GM23248 (cell line): ENCODE data around the gene TMPRSS3. TPM values are rescaled to one million over a fixed set of nuclear protein-coding genes. Genes with fewer than 3 reads are reported as not detected.

Experiments
- DNase-seq: peaks from one replicate; pipeline ENCODE4 v3.0.0-alpha.2; 2015
- H2AFZ ChIP-seq: fragments of 200-600 bp; sonication (generic); 2 replicates; pipeline ENCODE4 v1.6.1; 2016; ENCODE audit warnings: antibody characterized with exemption
- H3F3A ChIP-seq: fragments of 200-600 bp; sonication (generic); 2 replicates; pipeline ENCODE4 v1.6.1; 2016; ENCODE audit warnings: mild to moderate bottlenecking, antibody characterized with exemption, mixed run types; ENCODE audit not compliant: insufficient read depth
- H3K27ac ChIP-seq: fragments of 200-600 bp; sonication (generic); 2 replicates; pipeline ENCODE4 v1.5.1; 2016; ENCODE audit warnings: mild to moderate bottlenecking
- H3K27me3 ChIP-seq: fragments of 200-600 bp; sonication (generic); replicated peaks from 2 replicates; pipeline ENCODE4 v1.6.1; 2016; ENCODE audit warnings: mild to moderate bottlenecking; ENCODE audit not compliant: insufficient read depth
- H3K36me3 ChIP-seq: fragments of 200-600 bp; sonication (generic); 2 replicates; pipeline ENCODE4 v1.6.1; 2016; ENCODE audit warnings: low read depth, mild to moderate bottlenecking
- H3K4me1 ChIP-seq: fragments of 200-600 bp; sonication (generic); 2 replicates; pipeline ENCODE4 v1.6.1; 2016; ENCODE audit warnings: mild to moderate bottlenecking; ENCODE audit not compliant: insufficient read depth
- H3K4me2 ChIP-seq: fragments of 200-600 bp; sonication (generic); one replicate; pipeline ENCODE4 v1.6.1; 2016; ENCODE audit warnings: mild to moderate bottlenecking; ENCODE audit not compliant: unreplicated experiment
- H3K4me3 ChIP-seq: fragments of 200-600 bp; sonication (generic); 2 replicates; pipeline ENCODE4 v1.5.1; 2016; ENCODE audit warnings: mild to moderate bottlenecking
- H3K79me2 ChIP-seq: fragments of 200-600 bp; sonication (generic); 2 replicates; pipeline ENCODE4 v1.6.1; 2016; ENCODE audit warnings: mild to moderate bottlenecking; ENCODE audit not compliant: insufficient read depth
- H3K9ac ChIP-seq: fragments of 200-600 bp; sonication (generic); 2 replicates; pipeline ENCODE4 v1.6.1; 2016; ENCODE audit warnings: mild to moderate bottlenecking
- H3K9me2 ChIP-seq: fragments of 200-600 bp; sonication (generic); 2 replicates; pipeline ENCODE4 v1.6.1; 2016; ENCODE audit warnings: mixed run types, mild to moderate bottlenecking, moderate library complexity; ENCODE audit not compliant: insufficient read depth
- H3K9me3 ChIP-seq: fragments of 200-600 bp; sonication (generic); one replicate; pipeline ENCODE4 v1.6.1; 2017; ENCODE audit warnings: low read depth
- H4K20me1 ChIP-seq: fragments of 200-600 bp; sonication (generic); 2 replicates; pipeline ENCODE4 v1.6.0; 2016; ENCODE audit not compliant: insufficient read depth
- EZH2 ChIP-seq: fragments of 200-600 bp; sonication (generic); IDR thresholded peaks from 2 replicates; pipeline ENCODE4 v1.6.1; 2018; ENCODE audit warnings: antibody characterized with exemption, mild to moderate bottlenecking; ENCODE audit not compliant: insufficient read depth, poor library complexity, severe bottlenecking
- EZH2phosphoT487 ChIP-seq: fragments of 200-600 bp; sonication (generic); IDR thresholded peaks from 2 replicates; pipeline ENCODE4 v1.6.1; 2018; ENCODE audit warnings: antibody characterized with exemption, moderate library complexity, mild to moderate bottlenecking, low read depth; ENCODE audit not compliant: insufficient read depth
- WGBS, 2 experiments: methylation state at CpG; one replicate each; pipeline ENCODE4 v1.1.6; 2015 to 2017; ENCODE audit warnings: low lambda C conversion rate in 2 of 2, low coverage in 1 of 2; ENCODE audit errors: missing lambda C conversion rate in 2 of 2; 5-methylcytosine and 5-hydroxymethylcytosine counted together
- in situ Hi-C: fragments of 300-500 bp; cut with MboI; formaldehyde crosslinking; loops from 2 replicates; pipeline ENCODE4 v1.15.0; 2020
- polyA plus RNA-seq: library from polyadenylated mRNA; unstranded; fragments of >200 nt; fragmentation: Nextera tagmentation; extraction: Ambion mirVana; gene quantifications from 2 replicates; pipeline ENCODE4 v1.2.1, GENCODE V29; 2016
- total RNA-seq: library from RNA; depleted of rRNA; stranded (reverse); fragments of >200 nt; shearing (Covaris generic); gene quantifications from 2 replicates; pipeline ENCODE4 v1.2.3, GENCODE V29; 2014

TMPRSS3 gene
- total and polyA plus RNA-seq, 2 experiments from 2014 or later, result not detected

GRCh38 chr21:42386034-42386591 is 9.7 kb downstream of the TMPRSS3 start:
- no peak for DNase-seq
- no peaks in the 10 kb centered on the region for H3K9me2 ChIP-seq
- in situ Hi-C loops, result no loop called here
- no peak overlapping the region for H3K4me2 ChIP-seq
- H3K4me3 ChIP-seq, result no peak overlapping the region
- H3K9me3 ChIP-seq, result no peaks in the 10 kb centered on the region
- H3F3A ChIP-seq, result no peaks in the 10 kb centered on the region
- H3K9ac ChIP-seq, result no peak overlapping the region
- H2AFZ ChIP-seq, result no peak overlapping the region
- no peak overlapping the region for H3K27ac ChIP-seq
- H3K79me2 ChIP-seq, result no peaks in the 10 kb centered on the region
- WGBS, 2 experiments, result 61 to 65% methylated on average over 11 of the region's 11 CpGs
- H3K4me1 ChIP-seq, result no peaks in the 10 kb centered on the region
- no peaks in the 10 kb centered on the region for H3K36me3 ChIP-seq
- H3K27me3 ChIP-seq, result peaks cover 3% of the 10 kb centered on the region; the same call in 1 of the 2 replicates
- no peaks in the 10 kb centered on the region for H4K20me1 ChIP-seq
- TF ChIP-seq EZH2 (no peak), EZH2phosphoT487 (no peak)

- H3K36me3 ChIP-seq, result no peaks in the 10 kb centered on the region
- WGBS, 2 experiments, result 48 to 52% methylated on average over 5 of the region's 5 CpGs
These were observed 10.2 kb downstream of the TMPRSS3 start for GRCh38 chr21:42385619-42386018.

DNA sequence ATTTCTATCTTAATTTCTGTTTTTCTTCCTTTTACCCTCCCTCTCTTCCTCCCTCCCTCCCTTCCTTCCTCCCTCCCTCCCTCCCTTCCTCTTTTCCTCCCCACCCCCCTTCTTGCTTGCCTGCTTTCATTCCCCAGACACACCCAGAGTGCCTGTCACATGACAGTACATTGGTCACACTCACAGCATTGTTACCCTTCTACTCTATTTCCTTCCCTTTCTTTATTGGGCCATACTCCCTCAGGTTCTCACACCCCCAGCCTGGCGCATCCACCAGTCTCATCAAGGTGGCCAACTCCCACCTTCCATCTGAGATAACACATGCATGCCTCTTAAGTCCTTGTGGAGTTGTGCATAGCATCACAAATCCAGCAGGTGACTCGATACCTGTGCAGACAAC is 10.9 kb downstream of the TMPRSS3 start:
- no peak overlapping the region for H3K4me2 ChIP-seq
- in situ Hi-C loops, result no loop called here
- no peaks in the 10 kb centered on the region for H3K9me3 ChIP-seq
- H3K36me3 ChIP-seq, result no peaks in the 10 kb centered on the region
- WGBS, 2 experiments, result 34 to 39% methylated on average over 2 of the region's 2 CpGs
- H4K20me1 ChIP-seq, result no peaks in the 10 kb centered on the region
- no peaks in the 10 kb centered on the region for H3K79me2 ChIP-seq
- H3K9me2 ChIP-seq, result no peaks in the 10 kb centered on the region
- H3F3A ChIP-seq, result no peaks in the 10 kb centered on the region
- TF ChIP-seq EZH2 (no peak), EZH2phosphoT487 (no peak)
- no peaks in the 10 kb centered on the region for H3K4me1 ChIP-seq
- no peak overlapping the region for H2AFZ ChIP-seq
- DNase-seq, result no peak
- peaks cover 3% of the 10 kb centered on the region; the same call in 1 of the 2 replicates for H3K27me3 ChIP-seq
- no peak overlapping the region for H3K9ac ChIP-seq
- no peak overlapping the region for H3K27ac ChIP-seq
- H3K4me3 ChIP-seq, result no peak overlapping the region

More at GRCh38 chr21:42385619-42386018, 10.2 kb downstream of the TMPRSS3 start:
- H2AFZ ChIP-seq, result no peak overlapping the region
- H3K9me3 ChIP-seq, result no peaks in the 10 kb centered on the region
- DNase-seq, result no peak
- H3K27me3 ChIP-seq, result peaks cover 3% of the 10 kb centered on the region; the same call in 1 of the 2 replicates
- in situ Hi-C loops, result no loop called here
- no peaks in the 10 kb centered on the region for H3K79me2 ChIP-seq
- H3K4me2 ChIP-seq, result no peak overlapping the region
- TF ChIP-seq EZH2phosphoT487, result no peak
- no peak for TF ChIP-seq EZH2
- H3K4me3 ChIP-seq, result no peak overlapping the region
- H3K9me2 ChIP-seq, result no peaks in the 10 kb centered on the region
- H3K4me1 ChIP-seq, result no peaks in the 10 kb centered on the region
- H4K20me1 ChIP-seq, result no peaks in the 10 kb centered on the region
- H3K27ac ChIP-seq, result no peak overlapping the region
- H3F3A ChIP-seq, result no peaks in the 10 kb centered on the region
- no peak overlapping the region for H3K9ac ChIP-seq

DNA sequence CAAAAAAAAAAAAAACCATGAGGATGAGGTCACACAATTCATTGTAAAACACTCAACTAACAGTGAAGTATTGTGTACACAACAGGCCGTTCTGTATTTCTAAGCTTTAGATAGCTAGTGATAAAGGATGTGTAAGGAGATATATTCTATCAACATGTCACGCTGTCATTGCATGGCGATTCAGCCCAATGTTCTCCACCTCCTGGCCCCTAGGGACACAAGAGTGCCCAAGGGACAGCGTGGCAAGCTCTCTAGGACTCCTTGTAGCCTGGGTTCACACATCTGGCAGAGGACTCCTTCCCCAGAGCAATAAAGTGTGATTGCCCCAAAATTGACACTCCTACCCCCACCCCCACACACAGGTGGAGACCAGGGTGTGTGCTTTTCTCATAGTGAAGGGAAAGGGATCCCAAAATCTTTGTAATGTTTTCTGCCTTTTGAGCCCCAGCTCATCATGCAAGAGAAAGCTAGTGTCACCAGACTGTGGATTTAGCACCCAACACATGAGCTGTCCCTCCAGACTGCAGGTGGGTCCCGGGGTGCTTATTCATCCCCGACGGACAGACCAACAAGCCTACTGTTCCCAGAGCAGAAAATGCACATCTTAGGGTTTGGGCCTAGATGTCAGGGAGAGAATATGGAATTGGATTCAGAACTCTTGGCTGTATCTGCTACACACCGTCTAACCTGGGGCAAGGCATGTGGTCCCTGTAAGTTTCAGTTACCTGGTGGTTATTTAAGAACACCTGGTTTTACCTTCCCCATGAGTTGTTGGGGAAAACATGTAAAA is 11.5 kb downstream of the TMPRSS3 start:
- WGBS, 2 experiments, result 61 to 64% methylated on average over 8 of the region's 8 CpGs
- no peaks in the 10 kb centered on the region for H4K20me1 ChIP-seq
- no peak overlapping the region for H3K9ac ChIP-seq
- no peaks in the 10 kb centered on the region for H3K9me2 ChIP-seq
- in situ Hi-C loops, result no loop called here
- H3F3A ChIP-seq, result no peaks in the 10 kb centered on the region
- 0 out of 2 replicates have a peak, but pooled peaks cover 3% of the 10 kb centered on the region for H3K27me3 ChIP-seq
- H3K4me1 ChIP-seq, result no peaks in the 10 kb centered on the region
- H3K27ac ChIP-seq, result no peak overlapping the region
- H3K36me3 ChIP-seq, result no peaks in the 10 kb centered on the region
- H3K9me3 ChIP-seq, result no peaks in the 10 kb centered on the region
- no peak for DNase-seq
- no peak for TF ChIP-seq EZH2phosphoT487
- TF ChIP-seq EZH2, result no peak
- H2AFZ ChIP-seq, result no peak overlapping the region
- no peak overlapping the region for H3K4me2 ChIP-seq
- H3K4me3 ChIP-seq, result no peak overlapping the region
- no peaks in the 10 kb centered on the region for H3K79me2 ChIP-seq
